T-helper 17 cell (primary cell): ENCODE data around the gene ANKRD33B. TPM values are rescaled to one million over a fixed set of nuclear protein-coding genes. Genes with fewer than 3 reads are reported as not detected.

Experiments
- ATAC-seq: fragments of 150-1000 bp; cut with Tn5 transposase; 2 replicates; pipeline ENCODE4 v1.10.0; 2021; ENCODE audit warnings: mild to moderate bottlenecking, moderate library complexity
- DNase-seq, 3 donors: peaks; one replicate each; pipeline versions ENCODE4 v3.0.0 to v3.0.0-alpha.2; 2020 to 2021
- H3K9me3 ChIP-seq: one replicate; pipeline ENCODE4 v1.7.0; 2013; ENCODE audit warnings: low read length, mild to moderate bottlenecking; ENCODE audit not compliant: control insufficient read depth, poor library complexity, severe bottlenecking
- H3K27ac Mint-ChIP-seq: one replicate; pipeline ENCODE4 v1.8.0; 2022; ENCODE audit warnings: mild to moderate bottlenecking, moderate library complexity, mixed read lengths
- H3K27me3 Mint-ChIP-seq: one replicate; pipeline ENCODE4 v1.8.0; 2022; ENCODE audit warnings: mixed read lengths
- H3K36me3 Mint-ChIP-seq: one replicate; pipeline ENCODE4 v1.8.0; 2022; ENCODE audit warnings: low read depth, mixed read lengths
- H3K4me1 Mint-ChIP-seq: one replicate; pipeline ENCODE4 v1.8.0; 2022; ENCODE audit warnings: mild to moderate bottlenecking, mixed read lengths
- H3K4me3 Mint-ChIP-seq: one replicate; pipeline ENCODE4 v1.8.0; 2022; ENCODE audit warnings: mild to moderate bottlenecking, moderate library complexity, mixed read lengths
- total RNA-seq, 4 donors: library from RNA in 2 of 4; stranded (reverse) in 2 of 4; gene quantifications; one replicate each; pipeline ENCODE4 v1.2.3 and lab custom pipeline; 2022 to 2026

ANKRD33B gene
- total RNA-seq, 2 donors from 2014 or later: 5.3 to 13.9 TPM

- DNase-seq (no peak), ATAC-seq (no peak)
- Mint-ChIP-seq H3K27ac (no peak overlapping the region), H3K36me3 (peaks cover 2% of the 10 kb centered on the region), H3K4me1 (peaks cover 19% of the 10 kb centered on the region), H3K4me3 (no peak overlapping the region), H3K27me3 (peaks cover 33% of the 10 kb centered on the region)
- H3K9me3 ChIP-seq: no peaks in the 10 kb centered on the region
These were observed 7.5 kb upstream of the ANKRD33B start for GRCh38 chr5:10556289-10556807.

DNA sequence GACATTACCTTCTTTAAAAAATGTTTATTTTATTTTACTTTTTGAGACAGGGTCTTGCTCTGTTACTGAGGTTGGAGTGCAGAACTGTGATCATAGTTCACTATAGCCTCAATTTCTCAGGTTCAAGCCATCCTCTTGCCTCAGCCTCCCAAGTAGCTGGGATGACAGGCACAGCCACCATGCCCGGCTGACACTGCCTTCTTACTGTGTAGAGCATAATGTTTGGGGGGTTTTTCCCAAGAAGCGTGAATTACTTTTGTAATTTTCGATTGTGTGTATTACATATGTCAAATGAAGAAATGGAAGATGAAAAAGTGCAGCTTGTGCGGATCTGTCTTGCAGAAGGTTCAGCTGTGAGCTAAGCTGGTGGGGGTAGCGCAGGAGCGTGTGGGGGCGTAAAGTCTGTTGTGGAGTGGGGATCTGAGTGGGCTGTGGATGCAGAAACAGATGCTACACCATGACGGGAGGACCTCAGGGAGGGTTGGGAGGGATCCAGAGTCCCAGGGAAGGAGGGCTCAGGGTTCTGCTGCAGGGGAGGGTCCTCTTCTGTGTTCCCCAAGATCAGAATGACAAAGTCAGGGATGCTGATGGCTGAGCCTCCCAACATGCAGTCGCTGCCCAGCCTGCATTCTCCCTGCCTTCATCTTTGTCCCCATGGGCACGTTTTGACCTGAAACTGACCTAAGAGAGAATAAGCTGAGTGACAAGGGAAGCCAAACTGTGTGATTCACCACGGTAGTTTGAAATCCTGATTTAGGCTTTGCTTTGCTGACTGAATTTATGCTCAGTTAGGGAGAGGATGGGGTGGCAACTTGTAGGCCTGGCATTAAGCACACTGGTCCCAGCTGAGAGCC is 6.8 kb upstream of the ANKRD33B start:
- Mint-ChIP-seq H3K4me1 (peaks cover 19% of the 10 kb centered on the region), H3K4me3 (no peak overlapping the region), H3K27ac (no peak overlapping the region), H3K36me3 (peaks cover 2% of the 10 kb centered on the region), H3K27me3 (peaks cover 33% of the 10 kb centered on the region)
- H3K9me3 ChIP-seq: no peaks in the 10 kb centered on the region
- DNase-seq: no peak
- ATAC-seq: no peak

GRCh38 chr5:10559151-10559550 is 4.7 kb upstream of the ANKRD33B start:
- no peak for ATAC-seq
- H3K4me1 Mint-ChIP-seq: peaks cover 7% of the 10 kb centered on the region
- H3K27ac Mint-ChIP-seq: no peak overlapping the region
- H3K36me3 Mint-ChIP-seq: peaks cover 2% of the 10 kb centered on the region
- H3K27me3 Mint-ChIP-seq: peaks cover 31% of the 10 kb centered on the region
- no peaks in the 10 kb centered on the region for H3K9me3 ChIP-seq
- no peak overlapping the region for H3K4me3 Mint-ChIP-seq
- DNase-seq: no peak

DNA sequence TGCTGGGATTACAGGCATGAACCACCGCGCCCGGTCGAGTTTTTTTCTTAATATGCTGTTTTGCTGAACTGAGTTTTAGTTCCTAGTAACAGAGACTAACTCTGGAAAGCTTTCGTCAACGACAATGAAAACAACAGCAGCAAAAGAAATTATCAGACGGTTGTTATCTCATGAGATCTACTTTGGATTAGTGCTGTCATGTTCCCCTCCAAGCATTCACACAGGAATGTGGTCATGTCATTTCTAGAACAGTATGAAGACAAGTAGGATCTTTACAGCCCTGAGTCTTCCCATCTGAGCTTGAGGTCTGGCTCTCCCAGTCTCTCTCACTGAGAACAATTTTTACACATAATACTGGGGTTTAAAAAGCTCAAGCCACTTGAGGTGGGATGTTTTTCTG is 4.0 kb upstream of the ANKRD33B start:
- peaks cover 2% of the 10 kb centered on the region for H3K36me3 Mint-ChIP-seq
- ATAC-seq (no peak), DNase-seq (no peak)
- no peak overlapping the region for H3K27ac Mint-ChIP-seq
- peaks cover 26% of the 10 kb centered on the region for H3K27me3 Mint-ChIP-seq
- H3K4me1 Mint-ChIP-seq: peaks cover 3% of the 10 kb centered on the region
- H3K9me3 ChIP-seq: no peaks in the 10 kb centered on the region
- no peak overlapping the region for H3K4me3 Mint-ChIP-seq

GRCh38 chr5:10562201-10563109 is 1.4 kb upstream of the ANKRD33B start:
- H3K27ac Mint-ChIP-seq: peak overlapping the region; percentile 34
- ATAC-seq (no peak), DNase-seq (no peak)
- peaks cover 15% of the 10 kb centered on the region for H3K4me1 Mint-ChIP-seq
- no peaks in the 10 kb centered on the region for H3K9me3 ChIP-seq
- H3K27me3 Mint-ChIP-seq: peaks cover 10% of the 10 kb centered on the region
- H3K4me3 Mint-ChIP-seq: peak overlapping the region; percentile 93
- H3K36me3 Mint-ChIP-seq: no peaks in the 10 kb centered on the region

- ATAC-seq: peak; percentile 69
- no peaks in the 10 kb centered on the region for H3K9me3 ChIP-seq
- Mint-ChIP-seq H3K4me3 (peak overlapping the region; percentile 93), H3K36me3 (no peaks in the 10 kb centered on the region), H3K27ac (peak overlapping the region; percentile 34), H3K4me1 (peaks cover 17% of the 10 kb centered on the region), H3K27me3 (peaks cover 6% of the 10 kb centered on the region)
- DNase-seq: peak; percentile 43 to 55 (median 54)
These were observed 543 bp upstream of the ANKRD33B start for GRCh38 chr5:10563110-10563944.

DNA sequence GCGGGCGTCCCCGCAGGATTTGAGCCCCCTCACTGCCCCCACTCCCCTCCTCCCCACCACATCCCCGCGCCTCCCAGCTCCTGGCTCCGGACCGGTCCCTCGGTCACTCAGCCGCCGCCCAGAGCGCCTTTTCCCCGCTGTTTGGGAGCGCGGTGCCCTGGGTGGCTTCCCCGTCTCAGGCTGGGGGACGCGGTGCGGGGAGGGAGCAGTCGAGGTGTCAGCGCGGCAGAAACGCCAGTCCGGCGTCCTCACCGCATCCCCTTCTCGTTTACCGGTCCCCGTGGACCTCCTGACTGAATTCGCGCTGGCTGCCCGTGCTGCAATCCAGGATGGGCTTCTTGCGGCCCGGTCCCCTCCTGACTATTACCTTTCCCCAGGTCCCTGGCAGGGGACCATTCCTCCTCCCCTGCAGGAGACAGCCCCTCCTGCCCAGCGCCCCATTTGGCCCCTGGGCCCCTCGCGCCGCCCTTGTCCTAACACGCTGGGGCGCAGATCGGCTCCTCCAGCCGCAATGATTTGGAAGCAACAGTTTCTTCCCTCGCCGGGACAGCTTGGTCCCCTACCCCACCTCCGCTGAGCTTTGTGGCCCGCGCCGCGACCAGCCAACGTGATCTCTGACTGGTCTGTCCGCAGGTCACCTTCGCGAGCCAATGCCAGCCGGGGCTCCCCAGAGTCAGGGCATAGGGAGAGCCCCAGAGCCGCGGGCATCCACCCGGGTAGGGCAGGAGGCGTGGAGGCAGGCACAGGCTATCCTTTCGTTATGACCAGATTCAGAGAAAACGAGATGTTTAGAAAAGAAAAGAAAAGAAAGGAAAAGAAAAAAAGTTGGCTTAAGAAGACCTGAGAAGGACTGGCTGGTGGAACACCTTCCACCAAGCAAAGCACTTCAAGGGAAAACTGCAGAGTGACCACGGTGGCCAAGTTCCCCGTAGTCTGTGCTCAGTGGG is 1.2 kb downstream of the ANKRD33B start:
- H3K27ac Mint-ChIP-seq: peak overlapping the region; percentile 90
- ATAC-seq: no peak

GRCh38 chr5:10565785-10566542 is 2.1 kb downstream of the ANKRD33B start:
- peak overlapping the region; percentile 93 for H3K4me3 Mint-ChIP-seq
- no peaks in the 10 kb centered on the region for H3K9me3 ChIP-seq
- peak in 1 of 3 donors; percentile 5 for DNase-seq
- H3K27me3 Mint-ChIP-seq: no peaks in the 10 kb centered on the region
- peaks cover 15% of the 10 kb centered on the region for H3K4me1 Mint-ChIP-seq
- ATAC-seq: no peak
- peak overlapping the region; percentile 90 for H3K27ac Mint-ChIP-seq
- no peaks in the 10 kb centered on the region for H3K36me3 Mint-ChIP-seq

More for the DNA sequence above, 1.2 kb downstream of the ANKRD33B start:
- no peaks in the 10 kb centered on the region for H3K27me3 Mint-ChIP-seq
- H3K4me3 Mint-ChIP-seq: peak overlapping the region; percentile 93
- no peaks in the 10 kb centered on the region for H3K9me3 ChIP-seq
- H3K4me1 Mint-ChIP-seq: peaks cover 15% of the 10 kb centered on the region
- DNase-seq: peak in 1 of 3 donors; percentile 8
- H3K36me3 Mint-ChIP-seq: no peaks in the 10 kb centered on the region

DNA sequence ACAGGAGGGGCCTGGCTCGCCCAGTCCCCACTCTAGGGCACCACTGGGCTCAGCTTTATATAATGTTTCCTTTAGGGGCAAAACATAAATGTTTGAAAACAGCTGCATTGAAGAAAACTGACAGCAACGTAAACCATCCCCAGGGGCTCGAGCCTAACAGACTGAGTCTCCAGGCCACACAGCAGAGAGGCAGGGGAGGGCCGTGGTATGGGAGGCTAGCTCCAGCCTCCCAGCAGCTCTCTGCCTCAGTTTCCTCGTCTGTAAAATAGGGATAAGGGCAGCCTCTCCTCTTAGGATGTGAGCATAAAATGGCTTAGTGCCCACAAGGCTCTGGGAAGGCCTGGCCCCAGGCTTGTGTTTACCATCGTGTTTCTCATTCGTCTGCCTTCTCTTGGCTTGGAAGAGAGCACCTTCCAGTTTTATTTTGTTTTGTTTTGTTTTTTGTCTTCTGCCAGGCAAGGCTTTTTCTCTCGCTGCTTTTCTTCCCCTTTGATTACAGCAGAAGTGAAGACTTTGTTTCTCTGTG is 2.7 kb downstream of the ANKRD33B start:
- Mint-ChIP-seq H3K4me1 (peaks cover 15% of the 10 kb centered on the region), H3K27me3 (no peaks in the 10 kb centered on the region), H3K4me3 (peak overlapping the region; percentile 62), H3K27ac (peak overlapping the region; percentile 77), H3K36me3 (no peaks in the 10 kb centered on the region)
- ATAC-seq (no peak), DNase-seq (no peak)
- H3K9me3 ChIP-seq: no peaks in the 10 kb centered on the region

- Mint-ChIP-seq H3K27me3 (no peaks in the 10 kb centered on the region), H3K4me3 (peak overlapping the region; percentile 62), H3K4me1 (peaks cover 15% of the 10 kb centered on the region), H3K27ac (peak overlapping the region; percentile 77), H3K36me3 (no peaks in the 10 kb centered on the region)
- ATAC-seq: no peak
- no peak for DNase-seq
- no peaks in the 10 kb centered on the region for H3K9me3 ChIP-seq
These were observed 3.3 kb downstream of the ANKRD33B start for GRCh38 chr5:10567121-10567591.

DNA sequence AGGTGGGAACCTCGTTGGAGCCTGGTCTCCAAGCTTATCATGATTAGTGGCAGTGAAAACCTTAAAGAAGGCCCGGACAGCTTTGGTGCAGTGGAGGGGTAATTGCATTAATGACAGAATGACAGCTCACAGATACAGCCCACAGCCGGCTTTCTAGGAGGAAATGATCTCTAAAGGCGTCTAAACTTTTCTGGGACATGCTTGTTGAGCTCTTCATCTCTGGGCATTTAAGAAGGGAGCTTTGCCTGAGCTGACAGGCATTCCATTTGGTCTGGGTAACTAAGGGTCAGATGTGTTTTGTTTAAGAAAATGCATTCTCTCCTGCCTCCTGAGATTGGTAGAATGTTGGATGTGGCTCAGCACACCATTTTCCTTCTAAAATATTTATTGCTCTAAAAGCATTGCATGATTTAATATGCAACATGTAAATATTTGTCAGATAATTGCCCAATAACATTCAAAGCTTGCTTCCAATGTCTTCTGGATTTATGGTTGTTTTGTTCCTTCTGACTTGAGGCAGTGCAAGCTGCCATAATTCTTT is 4.0 kb downstream of the ANKRD33B start:
- H3K27ac Mint-ChIP-seq: peak overlapping the region; percentile 39
- ATAC-seq (no peak), DNase-seq (no peak)
- H3K4me3 Mint-ChIP-seq: peak overlapping the region; percentile 19
- H3K27me3 Mint-ChIP-seq: no peaks in the 10 kb centered on the region
- H3K9me3 ChIP-seq: no peaks in the 10 kb centered on the region
- no peaks in the 10 kb centered on the region for H3K36me3 Mint-ChIP-seq
- H3K4me1 Mint-ChIP-seq: peaks cover 15% of the 10 kb centered on the region
